Panc1 (cell line): ENCODE results near the gene PLA2G10.
"Not testable (repeated sequence)": the region's sequence is repeated elsewhere in the genome, so short reads cannot be mapped to it uniquely, and the experiment has no call there.

Experiments
- CTCF ChIP-seq: fragments of 450-650 bp; IDR thresholded peaks from 2 replicates; pipeline ENCODE4 v1.5.1; 2017; ENCODE audit warnings: mild to moderate bottlenecking
- POLR2AphosphoS5 ChIP-seq: IDR thresholded peaks from 2 replicates; pipeline ENCODE4 v1.6.1; 2012; ENCODE audit warnings: mild to moderate bottlenecking, low read depth, low read length, moderate library complexity
- REST ChIP-seq, 2 experiments: IDR thresholded peaks; 2 replicates each; pipeline ENCODE4 v1.6.1; 2011 to 2012; ENCODE audit warnings: low read depth in 2 of 2, control low read depth in 1 of 2, low read length in 1 of 2, mild to moderate bottlenecking in 1 of 2, moderate library complexity in 1 of 2; ENCODE audit not compliant: insufficient read depth in 1 of 2

- TF ChIP-seq CTCF; POLR2AphosphoS5; REST (IDR thresholded peaks at IDR 0.05; ENCODE audit: insufficient read depth in 1 of 2, low read depth in 2 of 2, low read length in 1 of 2): not testable (repeated sequence)
Measured at GRCh38 chr16:14703156-14704011, 9.3 kb upstream of the PLA2G10 start, which contains the start of gene NPIPA3.
